ENCODE measurements around the gene CDK17.
"Not testable (repeated sequence)": the region's sequence is repeated elsewhere in the genome, so short reads cannot be mapped to it uniquely, and the experiment has no call there.

The CDK17 gene

GRCh38 chr12:96344124-96344695 is 56.0 kb downstream of the CDK17 start:
- no peak for DNase-seq (ENCODE audit: low read depth)
- no peak for TF ChIP-seq CTCF (IDR thresholded peaks at IDR 0.05; ENCODE audit: control insufficient read depth, extremely low read depth, insufficient read depth)
- no peak overlapping the region for H3K4me3 ChIP-seq (ENCODE audit: low read depth, low read length)

- TF ChIP-seq CTCF (IDR thresholded peaks at IDR 0.05; ENCODE audit: control insufficient read depth, extremely low read depth, insufficient read depth): no peak
- H3K4me3 ChIP-seq (ENCODE audit: low read depth, low read length): no peak overlapping the region
- no peak for DNase-seq (ENCODE audit: low read depth)
Observed at GRCh38 chr12:96343347-96343954, 56.8 kb downstream of the CDK17 start.

- not testable (repeated sequence) for DNase-seq (ENCODE audit: low read depth); H3K4me3 ChIP-seq (ENCODE audit: low read depth, low read length)
Observed at GRCh38 chr12:96339666-96340065, 60.6 kb downstream of the CDK17 start.

- no peak overlapping the region for H3K4me3 ChIP-seq (ENCODE audit: low read depth, low read length)
- DNase-seq (ENCODE audit: low read depth): no peak
Observed at GRCh38 chr12:96338852-96339471, 61.3 kb downstream of the CDK17 start.

GRCh38 chr12:96337953-96338352 is 62.3 kb downstream of the CDK17 start:
- TF ChIP-seq CTCF (IDR thresholded peaks at IDR 0.05; ENCODE audit: control insufficient read depth, extremely low read depth, insufficient read depth): no peak
- no peak for DNase-seq (ENCODE audit: low read depth)
- no peak overlapping the region for H3K4me3 ChIP-seq (ENCODE audit: low read depth, low read length)

More at GRCh38 chr12:96338852-96339471, 61.3 kb downstream of the CDK17 start:
- TF ChIP-seq CTCF (IDR thresholded peaks at IDR 0.05; ENCODE audit: control insufficient read depth, extremely low read depth, insufficient read depth): no peak

- no peak overlapping the region for H3K4me3 ChIP-seq (ENCODE audit: low read depth, low read length)
- no peak for DNase-seq (ENCODE audit: low read depth)
- no peak for TF ChIP-seq CTCF (IDR thresholded peaks at IDR 0.05; ENCODE audit: control insufficient read depth, extremely low read depth, insufficient read depth)
Observed at GRCh38 chr12:96336489-96336888, 63.8 kb downstream of the CDK17 start.

GRCh38 chr12:96335270-96335669 is 65.0 kb downstream of the CDK17 start:
- no peak for DNase-seq (ENCODE audit: low read depth)
- no peak for TF ChIP-seq CTCF (IDR thresholded peaks at IDR 0.05; ENCODE audit: control insufficient read depth, extremely low read depth, insufficient read depth)
- H3K4me3 ChIP-seq (ENCODE audit: low read depth, low read length): no peak overlapping the region

Measured in LNCaP clone FGC (cell line).